ENCODE results near the gene PCK2. TPM values are rescaled to one million over a fixed set of nuclear protein-coding genes. Genes with fewer than 3 reads are reported as not detected.

The PCK2 gene
- total and polyA plus RNA-seq, 2 of the 13 experiments (the other 11 are each of a cell fraction or from before 2014, with no cell fraction given): 129 to 272 TPM

GRCh38 chr14:24095271-24096068, 1.4 kb downstream of the PCK2 start (continued):
- TF ChIP-seq REST (IDR thresholded peaks at IDR 0.05; ENCODE audit: borderline replicate concordance in 1 of 2, low read depth in 1 of 2, low read length in 2 of 2) (peak in 1 of 2 experiments; percentile 79; a peak in 2 of 4 replicates), MYNN (CRISPR knock-in tag; IDR thresholded peaks at IDR 0.05; ENCODE audit: low read depth) (peak; percentile 93), ASH2L (IDR thresholded peaks at IDR 0.05; ENCODE audit: insufficient read length, low read depth, low read length) (peak; percentile 74), TOE1 (CRISPR knock-in tag; IDR thresholded peaks at IDR 0.05) (peak; percentile 98), ZNF879 (CRISPR knock-in tag; IDR thresholded peaks at IDR 0.05) (peak; percentile 99), CSRNP1 (CRISPR knock-in tag; IDR thresholded peaks at IDR 0.05) (peak; percentile 98), DNMT1 (CRISPR knock-in tag; IDR thresholded peaks at IDR 0.05) (no peak), MIXL1 (CRISPR knock-in tag; IDR thresholded peaks at IDR 0.05) (peak; percentile 97), ZNF781 (CRISPR knock-in tag; IDR thresholded peaks at IDR 0.05; ENCODE audit: borderline replicate concordance, not compliant biosample characterization) (peak; percentile 100), ZNF562 (CRISPR knock-in tag; IDR thresholded peaks at IDR 0.05; ENCODE audit: borderline replicate concordance) (no peak), ZNF777 (CRISPR knock-in tag; IDR thresholded peaks at IDR 0.05) (peak; percentile 45; the same call in 1 of the 2 replicates), TERF1 (CRISPR knock-in tag; IDR thresholded peaks at IDR 0.05) (no peak), SIN3B (IDR thresholded peaks at IDR 0.05; ENCODE audit: low read length) (peak; percentile 59), IRF2 (CRISPR knock-in tag; IDR thresholded peaks at IDR 0.05) (peak; percentile 98), FOSL2 (CRISPR knock-in tag; IDR thresholded peaks at IDR 0.05) (peak; percentile 74), ZNF503 (CRISPR knock-in tag; IDR thresholded peaks at IDR 0.05) (peak; percentile 86; the same call in 1 of the 2 replicates), KDM1A (CRISPR knock-in tag; IDR thresholded peaks at IDR 0.05) (peak; percentile 92), TSC22D2 (CRISPR knock-in tag; IDR thresholded peaks at IDR 0.05; ENCODE audit: borderline replicate concordance) (peak; percentile 100), HNRNPH1 (optimal IDR thresholded peaks at IDR 0.05; ENCODE audit: low read depth, low read length) (peak; percentile 97), MEF2D (CRISPR knock-in tag; IDR thresholded peaks at IDR 0.05) (peak; percentile 99)
